HG02759 (cell line): Measurements from ENCODE around the gene CALHM4.

Experiments
- ATAC-seq: cut with Tn5 transposase; IDR thresholded peaks from one replicate; pipeline ENCODE4 v1.9.1; 2021; ENCODE audit warnings: mild to moderate bottlenecking, moderate library complexity; ENCODE audit not compliant: unreplicated experiment

The CALHM4 gene

DNA sequence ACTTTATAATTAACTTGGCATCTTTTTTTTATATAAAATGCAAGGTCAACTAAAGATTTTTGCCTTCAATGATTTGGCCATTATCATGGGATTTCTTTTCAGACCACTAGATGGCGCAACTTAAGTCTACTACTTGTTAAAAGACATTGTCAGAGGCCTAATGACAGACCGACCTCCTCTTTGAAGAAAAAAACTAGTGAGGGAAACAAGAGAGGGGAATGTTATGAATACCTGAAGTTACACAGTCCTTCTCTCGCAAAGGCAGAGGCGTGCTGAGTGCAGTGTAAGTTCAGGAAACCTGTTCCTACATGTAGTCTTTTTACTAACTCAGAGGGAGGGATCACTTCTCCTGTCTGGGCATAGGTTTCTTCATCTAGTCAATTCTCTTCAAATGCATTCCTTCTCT, 17.3 kb upstream of the CALHM4 start:
- peak; percentile 68 for ATAC-seq

- no peak for ATAC-seq
These were observed 11.1 kb upstream of the CALHM4 start for GRCh38 chr6:116542426-116542825.

DNA sequence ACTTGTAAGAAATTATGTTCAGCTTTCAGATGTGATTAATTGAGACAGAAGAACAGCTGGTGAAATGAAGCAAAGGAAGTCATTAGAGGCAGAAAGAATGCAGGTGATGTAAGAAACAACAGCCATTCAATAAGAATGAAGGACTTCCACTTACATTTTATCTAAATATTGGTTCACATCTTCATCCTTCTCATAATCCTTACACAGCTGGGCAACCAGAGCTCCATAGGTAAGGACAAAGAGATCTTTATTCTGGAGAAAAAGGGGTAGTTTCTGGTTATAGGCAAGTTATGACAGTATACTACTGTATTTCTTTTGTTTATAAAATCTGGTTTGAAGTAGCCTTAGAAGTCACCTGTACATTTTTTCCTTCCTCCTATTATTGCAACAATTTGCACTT, 10.4 kb upstream of the CALHM4 start:
- ATAC-seq: no peak

DNA sequence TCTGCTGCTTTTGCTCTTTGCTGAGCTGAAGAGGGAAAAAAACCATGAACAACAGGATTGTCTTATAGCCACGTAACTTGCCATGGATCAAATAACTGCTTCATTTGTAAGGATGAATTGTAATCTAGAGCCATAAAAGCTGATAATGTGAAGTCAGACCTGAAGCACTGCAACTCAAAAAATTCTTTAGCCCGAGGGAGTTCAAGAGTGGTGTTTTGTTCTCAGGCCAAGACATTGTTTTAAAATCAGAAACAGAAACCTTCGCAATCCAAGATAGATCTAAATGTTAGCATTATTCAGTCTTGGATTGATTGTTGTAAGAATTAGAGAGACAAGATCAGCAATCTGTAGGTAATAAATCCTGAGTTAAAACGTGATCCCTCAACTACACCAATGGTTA, 7.9 kb upstream of the CALHM4 start, which contains the start of gene TRAPPC3L:
TRAPPC3L (minus strand) TSS at position 34 of the 400 bp plus-strand sequence. CDS start 170 bp downstream, outside the sequence.
- no peak for ATAC-seq

DNA sequence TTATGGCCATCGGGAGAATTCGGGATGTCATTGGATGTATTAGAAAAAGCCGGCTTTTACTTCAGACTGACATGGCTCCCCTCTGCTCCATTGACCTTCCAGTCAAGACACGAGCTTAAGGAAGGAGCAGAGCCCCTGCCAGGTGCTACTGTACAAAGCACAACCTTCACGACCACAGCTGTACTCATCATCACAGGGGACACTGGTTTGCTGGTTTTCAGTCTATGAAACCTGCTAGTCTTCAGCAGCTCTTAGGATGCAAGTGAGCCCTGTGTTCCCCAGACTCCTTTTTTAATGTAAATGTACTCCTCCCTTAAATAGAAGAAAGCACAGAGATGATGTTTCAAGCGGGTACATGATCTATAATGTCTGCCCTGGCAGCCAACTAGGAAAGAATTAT, 6.2 kb upstream of the CALHM4 start:
- no peak for ATAC-seq

DNA sequence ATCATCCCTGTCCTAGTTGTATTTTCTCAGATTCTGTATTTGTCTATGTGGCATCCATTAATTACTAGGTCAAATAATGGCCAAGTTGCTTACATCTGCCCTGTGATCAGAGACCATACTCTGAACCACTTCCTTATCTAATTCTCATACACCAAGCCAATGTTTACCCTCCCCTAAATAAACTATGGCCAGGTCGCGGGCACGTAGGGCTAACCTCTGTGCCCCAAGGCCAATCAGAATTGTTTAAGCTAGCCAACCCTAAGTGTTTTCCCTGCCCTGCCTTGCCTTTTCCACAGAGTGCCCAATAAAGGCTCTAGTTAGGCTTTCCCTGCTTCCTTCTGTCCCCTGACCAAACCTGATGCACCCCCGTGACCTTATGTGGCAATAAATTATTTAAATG, 2.8 kb upstream of the CALHM4 start:
- no peak for ATAC-seq

- no peak for ATAC-seq
These were observed 2.5 kb downstream of the CALHM4 start for GRCh38 chr6:116556065-116556464.

GRCh38 chr6:116556814-116557415, 3.4 kb downstream of the CALHM4 start:
- ATAC-seq: no peak

DNA sequence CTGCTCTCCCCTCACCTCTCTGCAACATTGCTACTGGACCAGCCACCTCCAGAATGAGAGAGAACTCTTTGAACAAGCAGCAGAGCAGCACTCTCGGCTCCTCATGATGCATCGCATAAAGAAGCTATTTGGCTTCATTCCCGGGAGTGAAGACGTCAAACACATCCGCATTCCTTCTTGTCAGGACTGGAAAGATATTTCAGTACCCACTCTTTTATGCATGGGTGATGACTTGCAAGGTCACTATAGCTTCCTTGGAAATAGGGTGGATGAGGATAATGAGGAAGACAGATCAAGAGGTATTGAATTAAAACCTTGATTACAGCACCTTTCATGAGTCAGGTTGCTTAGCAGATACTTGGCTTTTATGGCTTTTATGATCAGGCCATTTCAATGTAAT, 4.3 kb downstream of the CALHM4 start:
- ATAC-seq: no peak

- no peak for ATAC-seq
These were observed 6.6 kb downstream of the CALHM4 start for GRCh38 chr6:116560130-116560529.

- ATAC-seq: peak; percentile 56
These were observed 7.9 kb downstream of the CALHM4 start for GRCh38 chr6:116561377-116562018.

DNA sequence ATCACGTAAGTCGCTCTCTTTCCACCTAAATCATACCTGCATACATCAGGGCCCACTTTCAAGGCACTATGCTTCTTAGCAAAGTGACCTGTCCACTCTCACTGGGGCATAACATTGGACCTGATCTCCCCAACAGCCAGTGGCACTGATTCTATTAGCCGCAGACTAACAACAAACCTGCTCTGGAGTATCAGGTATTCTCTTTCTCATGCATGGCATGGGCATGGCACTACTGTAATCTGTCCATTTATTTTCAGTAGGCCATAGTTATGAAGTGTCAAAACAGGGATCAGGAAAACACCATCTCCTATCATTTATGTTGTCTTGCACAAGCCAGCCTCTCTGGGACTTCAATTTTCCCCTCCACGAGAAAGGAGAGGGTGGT, 8.5 kb downstream of the CALHM4 start:
- no peak for ATAC-seq

DNA sequence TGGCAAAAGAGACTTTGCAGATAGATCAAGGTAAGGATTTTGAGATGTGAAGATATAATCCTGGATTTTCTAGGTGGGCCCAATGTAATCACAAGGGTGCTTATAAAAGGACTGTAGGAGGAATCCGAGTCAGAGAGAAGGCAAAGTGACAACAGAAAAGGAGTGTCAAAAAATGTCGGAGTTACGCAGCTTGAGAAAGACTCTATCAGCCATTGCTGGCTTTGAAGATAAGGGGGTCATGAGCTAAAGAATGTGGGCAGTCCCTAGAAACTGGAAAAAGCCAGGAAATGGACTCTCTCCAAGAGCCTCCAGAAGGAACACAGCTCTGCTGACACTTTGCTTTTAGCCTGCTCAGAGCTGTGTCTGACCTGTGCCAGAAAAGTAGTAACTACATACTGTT, 9.1 kb downstream of the CALHM4 start:
- ATAC-seq: no peak

GRCh38 chr6:116563830-116564229, 10.3 kb downstream of the CALHM4 start:
- no peak for ATAC-seq

DNA sequence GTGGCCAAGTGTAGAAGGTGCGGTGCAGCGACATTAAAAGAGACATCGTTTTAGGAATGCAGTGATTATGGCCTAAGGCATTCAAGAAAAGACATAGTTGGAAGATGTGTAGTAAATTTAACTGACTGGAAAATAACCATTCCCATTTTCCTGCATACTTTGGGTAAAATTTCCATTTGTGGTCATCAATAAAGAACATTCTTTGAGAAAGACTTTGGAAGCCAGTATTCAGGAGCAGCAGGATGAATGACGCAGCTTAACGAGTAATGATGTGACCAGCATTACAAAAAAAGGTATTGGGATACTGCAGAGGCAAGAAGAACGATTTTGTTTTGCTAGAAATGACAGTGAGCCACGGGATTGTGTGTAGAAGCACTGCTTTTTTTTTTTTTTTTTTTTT, 10.8 kb downstream of the CALHM4 start:
- ATAC-seq: no peak

DNA sequence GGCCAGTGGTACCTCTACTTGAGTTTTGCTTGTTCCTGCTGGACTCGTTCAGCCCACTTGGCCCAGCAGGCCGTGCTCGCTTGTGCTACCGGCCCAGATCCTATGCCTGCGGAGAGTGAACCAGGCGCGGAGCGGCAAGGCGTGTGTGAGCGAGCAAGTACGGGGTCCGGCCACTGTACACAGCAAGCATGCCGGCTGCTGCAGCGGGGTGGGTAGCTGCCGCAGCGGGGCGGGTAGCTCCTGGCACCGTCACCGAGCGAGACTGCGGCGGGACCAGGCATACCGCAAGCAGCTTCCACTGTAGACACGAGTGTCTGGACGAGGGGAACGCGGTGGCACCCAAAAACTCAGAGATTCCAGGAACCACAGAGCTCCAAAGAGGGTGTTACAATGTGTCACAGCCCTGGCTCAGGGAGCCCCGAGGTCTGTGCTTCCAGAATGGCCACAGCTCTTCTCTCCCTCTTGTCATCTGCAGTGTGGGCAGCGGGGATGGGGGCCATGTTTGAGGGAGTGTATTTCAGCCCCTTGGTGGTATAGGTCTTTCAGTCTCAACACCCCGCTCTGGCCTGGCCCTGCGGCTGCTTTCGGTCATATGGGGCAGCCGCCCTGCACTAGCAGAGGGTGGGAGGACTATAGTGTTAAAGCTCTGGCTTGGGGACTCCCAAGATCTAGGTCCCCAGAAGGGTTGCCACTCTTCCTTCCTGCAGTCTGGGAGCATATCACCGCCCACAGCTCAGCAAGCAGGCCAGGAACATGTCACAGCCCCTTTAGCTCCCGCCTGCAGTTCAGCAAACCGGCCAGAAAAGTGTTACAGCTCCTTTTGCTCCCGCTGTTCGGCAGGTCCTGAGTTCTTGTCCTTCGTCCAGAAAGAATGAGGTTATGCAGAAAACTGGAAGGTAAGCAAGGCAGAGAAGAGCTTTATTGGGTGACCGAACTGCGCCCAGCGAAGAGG, 11.6 kb downstream of the CALHM4 start:
- peak; percentile 68 for ATAC-seq

GRCh38 chr6:116568111-116568510, 14.6 kb downstream of the CALHM4 start:
- no peak for ATAC-seq

DNA sequence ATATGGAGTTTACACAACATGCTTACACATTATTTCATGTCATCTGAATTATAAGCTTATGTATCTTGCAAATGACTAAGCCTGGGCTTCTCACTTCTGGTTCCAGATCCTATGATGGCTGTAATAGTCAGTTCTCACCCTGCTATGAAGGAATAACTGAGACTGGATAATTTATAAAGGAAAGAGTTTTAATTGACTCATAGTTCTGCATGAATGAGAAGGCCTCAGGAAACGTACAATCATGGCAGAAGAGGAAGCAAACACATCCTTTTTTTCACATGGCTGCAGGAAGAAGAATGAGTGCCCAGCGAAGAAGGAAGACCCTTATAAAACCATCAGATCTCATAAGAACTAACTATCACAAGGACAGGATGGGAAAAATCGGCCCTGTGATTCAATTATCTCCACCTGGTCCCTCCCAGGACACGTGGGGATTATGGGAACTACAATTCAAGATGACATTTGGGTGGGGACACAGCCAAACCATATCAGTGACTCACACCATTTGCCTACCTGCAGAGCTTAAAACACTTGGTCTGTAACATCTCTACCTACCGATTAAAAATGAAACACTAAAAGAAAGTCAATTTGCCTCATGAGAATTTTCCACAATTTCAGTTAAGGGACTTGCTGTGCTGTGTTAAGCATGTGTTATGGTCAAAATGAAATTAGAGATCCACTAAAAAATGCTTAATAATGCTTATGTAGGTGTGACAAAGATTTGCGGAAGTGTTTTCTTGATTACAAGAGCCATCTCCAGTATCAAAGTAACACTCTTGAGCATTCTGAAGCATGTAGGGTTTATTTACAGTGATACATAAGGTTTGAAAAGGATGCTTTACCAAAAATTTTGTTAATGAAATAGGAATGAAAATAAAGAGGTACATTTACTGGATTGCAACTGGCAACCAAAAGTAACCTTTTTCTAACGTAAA, 15.5 kb downstream of the CALHM4 start:
- ATAC-seq: no peak

DNA sequence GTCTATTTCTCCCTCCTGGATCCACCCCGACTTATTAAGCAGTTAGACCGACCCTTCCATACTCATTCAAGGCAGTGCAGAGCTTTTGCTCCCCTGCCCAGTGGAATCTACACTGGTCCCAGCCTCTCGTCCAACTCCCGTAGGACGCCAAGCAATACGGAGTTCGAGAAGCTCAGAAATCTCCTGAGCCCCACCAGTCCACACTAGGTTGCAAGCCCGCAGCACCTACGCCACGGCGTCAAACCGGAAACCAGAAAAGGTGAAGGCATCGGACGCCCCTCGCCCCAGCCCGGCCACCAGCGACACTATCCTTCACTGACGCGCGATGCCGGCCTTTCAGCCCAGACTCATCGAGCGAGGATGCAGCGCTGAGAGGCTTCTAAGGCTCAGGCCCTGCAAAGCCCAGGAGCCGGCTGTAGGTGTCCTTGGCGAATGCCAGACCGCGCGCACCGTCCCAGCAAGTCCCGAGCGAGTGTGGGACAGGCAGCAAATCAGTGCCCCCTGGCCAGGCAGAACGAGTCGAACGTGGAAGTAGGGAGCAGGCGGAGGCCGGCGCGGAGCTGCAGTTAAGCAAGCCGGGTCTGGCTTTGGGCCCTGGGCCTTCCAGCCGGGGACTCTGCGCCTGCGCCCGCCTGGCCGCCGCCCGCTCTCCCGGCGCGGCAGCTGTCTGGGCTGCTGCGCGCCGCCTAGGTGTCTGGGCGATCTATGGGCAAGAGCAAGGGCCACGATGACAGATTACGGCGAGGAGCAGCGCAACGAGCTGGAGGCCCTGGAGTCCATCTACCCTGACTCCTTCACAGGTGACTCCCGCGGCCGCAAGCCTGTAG, 17.5 kb downstream of the CALHM4 start, which contains the start of gene RWDD1:
RWDD1 (plus strand) TSS at position 649 of the 827 bp plus-strand sequence; CDS start at position 728, 79 bp downstream.
- ATAC-seq: peak; percentile 94

GRCh38 chr6:116571683-116572000, 18.1 kb downstream of the CALHM4 start:
- ATAC-seq: no peak
